Fibroblast of skin of abdomen (primary cell): ENCODE results near the gene ELMO1.

Experiments
- DNase-seq: peaks from one replicate; pipeline ENCODE4 v3.0.0-alpha.2; 2013

ELMO1 gene

DNA sequence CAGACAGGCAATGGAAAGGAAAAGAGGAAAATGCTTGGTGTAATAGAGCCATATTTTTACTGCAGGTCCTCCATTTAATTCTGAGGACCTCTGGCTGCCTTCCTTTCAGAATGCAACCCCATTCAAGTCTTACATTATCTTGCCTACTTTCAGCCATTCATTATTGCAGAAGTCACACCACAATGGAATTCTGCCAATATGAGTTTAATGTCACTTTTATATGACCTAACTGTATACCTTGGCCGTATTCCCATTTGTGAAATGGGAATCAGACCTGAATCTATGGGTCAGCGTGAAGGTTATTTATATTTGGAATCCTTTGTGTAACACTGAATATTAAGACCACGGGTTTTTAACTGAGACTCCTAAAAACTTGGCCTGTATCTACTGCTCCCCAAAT, 482.6 kb downstream of the ELMO1 start:
- no peak for DNase-seq

DNA sequence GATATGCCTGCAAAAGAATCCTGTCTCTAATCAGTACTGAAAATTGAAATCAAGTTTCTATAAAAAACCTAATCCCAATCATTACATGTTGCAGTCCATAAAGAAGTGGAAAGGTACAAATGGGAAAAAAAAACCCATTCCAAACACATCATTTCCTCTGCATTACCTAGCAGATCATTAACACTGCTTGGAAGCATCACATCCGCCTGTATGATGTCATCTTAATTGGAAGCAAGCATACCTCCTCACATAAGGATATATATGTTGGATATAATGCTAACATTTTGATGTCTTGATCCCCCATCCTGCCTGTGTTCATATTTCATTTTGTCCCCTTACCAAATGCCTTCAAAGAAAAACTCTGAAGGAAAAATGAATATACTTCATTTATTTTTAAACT, 483.0 kb downstream of the ELMO1 start:
- no peak for DNase-seq

DNA sequence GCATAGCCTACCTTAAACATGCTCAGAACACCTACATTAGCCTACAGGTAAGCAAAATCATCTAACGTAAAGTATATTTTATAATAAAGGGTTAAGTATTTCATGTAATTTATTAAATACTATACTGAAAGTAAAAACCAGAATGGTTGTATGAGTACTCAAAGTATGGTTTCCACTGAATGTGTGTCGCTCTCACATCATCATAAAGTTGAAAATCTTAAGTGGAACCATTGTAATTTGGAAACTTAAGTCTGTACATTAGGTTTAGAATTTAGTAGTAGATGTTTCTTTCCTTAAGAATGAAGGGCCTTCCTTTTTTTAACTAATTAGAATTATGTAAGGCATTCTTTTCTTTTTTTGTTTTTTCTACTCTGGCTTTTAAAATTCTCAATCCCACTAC, 484.4 kb downstream of the ELMO1 start:
- no peak for DNase-seq

DNA sequence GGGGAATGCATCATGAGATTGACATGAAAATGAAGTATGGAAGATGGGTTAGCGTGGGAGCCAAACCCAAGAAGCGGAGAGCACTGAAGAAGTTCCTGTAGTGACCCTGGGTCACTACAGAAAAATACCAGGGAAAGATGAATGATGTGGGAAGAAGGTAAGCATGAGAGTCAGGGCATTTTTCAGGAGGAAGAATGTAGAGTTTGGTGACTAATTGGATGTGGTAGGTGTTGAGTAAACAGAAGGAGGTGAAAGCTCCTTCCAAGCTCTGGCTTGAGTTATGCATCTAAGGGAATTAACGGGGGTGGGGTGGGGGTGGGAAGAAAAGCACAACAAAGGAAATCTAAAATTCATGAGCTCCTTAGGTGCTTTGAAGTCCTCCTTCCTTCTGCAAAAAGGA, 486.3 kb downstream of the ELMO1 start:
- no peak for DNase-seq

DNA sequence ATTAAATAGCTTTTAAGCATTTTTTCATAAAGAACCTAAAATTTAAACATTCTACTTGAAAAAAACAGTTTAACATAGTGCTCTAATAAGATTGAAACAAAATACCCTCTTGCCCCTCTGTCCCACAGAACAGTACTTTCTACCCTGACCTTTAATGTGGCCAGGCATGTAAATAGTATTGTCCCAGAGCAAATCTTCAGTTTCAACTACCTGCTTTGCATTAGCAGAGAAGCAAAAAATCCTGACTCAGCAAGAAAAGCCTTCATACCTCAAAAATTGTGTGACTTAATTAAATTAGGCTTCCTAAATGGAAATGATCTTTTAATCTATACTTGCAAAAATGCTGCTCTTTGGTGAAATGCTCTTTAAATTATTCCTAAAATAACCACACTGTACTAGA, 487.0 kb downstream of the ELMO1 start:
- no peak for DNase-seq

DNA sequence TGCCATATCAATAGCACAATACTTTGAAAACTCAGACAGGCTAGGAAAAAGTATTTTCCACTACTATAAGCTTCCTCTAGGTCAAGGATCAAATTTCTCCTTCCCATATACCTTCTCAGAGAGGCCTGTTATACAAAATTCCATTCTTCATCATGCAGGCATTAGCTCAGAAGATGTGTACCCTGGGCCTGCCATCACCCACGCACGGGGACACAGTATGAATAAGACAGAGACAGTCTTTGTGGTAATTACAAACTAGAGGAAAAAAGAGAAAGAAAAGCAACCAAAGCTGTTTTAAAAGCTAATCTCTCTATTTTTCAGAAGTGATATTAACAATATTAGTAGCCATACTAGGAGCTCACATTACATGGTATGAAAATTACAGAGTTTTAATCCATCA, 487.6 kb downstream of the ELMO1 start:
- no peak for DNase-seq

DNA sequence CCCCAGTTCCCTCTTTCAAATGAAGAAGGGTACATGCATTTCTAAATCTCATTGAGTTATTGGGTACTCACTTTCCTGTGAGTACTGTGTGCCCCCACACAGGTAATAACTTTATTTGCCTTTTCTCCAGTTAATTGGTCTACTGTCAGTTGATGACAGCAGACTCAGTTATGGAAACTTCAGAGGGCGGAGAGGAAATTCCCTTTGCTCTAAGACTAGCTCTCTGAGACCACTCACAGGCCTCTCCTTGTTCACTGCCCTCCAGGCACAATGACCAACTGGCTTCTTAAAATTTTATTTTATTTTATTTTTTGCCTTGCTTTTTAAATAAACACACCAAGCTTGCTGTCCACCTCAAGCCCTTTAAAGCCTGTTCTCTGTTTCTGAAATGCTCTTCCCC, 488.6 kb downstream of the ELMO1 start:
- DNase-seq = no peak

DNA sequence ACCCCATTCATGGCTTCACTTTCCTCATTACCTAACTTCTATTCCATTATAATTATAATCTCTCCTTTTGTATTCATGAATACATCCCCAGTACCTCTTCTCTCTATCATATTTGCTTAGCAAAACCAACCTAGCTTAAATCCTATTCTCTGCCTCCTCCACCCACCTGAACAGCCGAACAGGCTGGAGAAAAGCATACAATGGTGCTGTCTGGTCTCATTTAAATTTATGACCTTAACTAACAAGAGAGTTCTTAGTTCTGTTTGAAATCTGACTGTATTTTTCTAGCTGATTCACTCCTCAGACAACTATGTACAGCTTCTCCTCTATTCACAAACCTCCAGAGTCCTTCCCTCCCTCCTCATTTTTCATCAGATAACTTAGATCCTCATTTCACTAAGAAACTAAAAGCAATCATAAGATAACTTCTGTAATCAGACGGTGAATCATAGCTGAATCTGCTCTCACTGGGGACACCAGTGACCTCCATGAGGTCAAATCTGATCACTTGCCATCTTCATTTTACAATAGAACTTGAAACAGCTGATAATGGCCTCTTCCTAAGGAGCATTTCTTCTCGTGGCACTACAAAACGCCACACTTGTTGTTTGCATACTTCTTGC, 490.4 kb downstream of the ELMO1 start:
- DNase-seq = no peak

DNA sequence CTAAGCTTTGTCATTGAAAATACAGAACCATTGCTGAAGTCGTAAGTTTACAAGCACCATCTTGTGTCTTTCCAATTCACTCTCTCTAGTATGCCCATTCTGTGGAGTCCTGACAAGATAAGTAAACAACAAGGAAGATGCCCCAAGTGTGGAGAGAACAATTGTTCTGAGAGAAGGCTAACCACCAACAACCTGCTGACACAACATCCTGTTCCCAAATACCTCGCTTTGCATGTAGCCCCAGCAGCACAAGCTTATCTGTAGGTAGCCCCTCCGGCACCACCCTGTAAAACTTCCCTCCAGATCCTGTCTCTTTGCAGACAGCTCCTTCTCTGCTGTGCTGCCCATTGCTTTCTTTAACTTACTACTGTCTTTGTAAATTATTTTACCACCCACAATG, 491.0 kb downstream of the ELMO1 start:
- no peak for DNase-seq

DNA sequence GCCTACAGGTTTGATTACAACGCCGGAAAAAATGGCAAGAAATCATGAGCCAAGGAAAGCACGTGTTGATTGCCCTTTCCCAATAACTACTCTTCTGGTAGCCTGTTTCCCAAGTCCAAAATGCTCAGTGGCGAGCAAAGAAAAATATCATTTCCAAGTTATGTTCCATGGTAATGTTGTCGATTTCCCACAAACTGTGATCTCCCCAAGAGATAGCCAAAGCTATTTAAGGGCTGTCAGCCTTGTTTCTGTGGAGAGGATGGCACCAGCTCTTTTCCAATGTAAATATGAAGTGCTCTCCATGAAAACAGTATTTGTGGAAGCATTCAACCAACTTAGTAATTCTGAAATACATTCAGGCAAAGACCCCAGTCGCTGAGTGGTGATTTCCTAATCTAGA, 491.9 kb downstream of the ELMO1 start:
- no peak for DNase-seq

DNA sequence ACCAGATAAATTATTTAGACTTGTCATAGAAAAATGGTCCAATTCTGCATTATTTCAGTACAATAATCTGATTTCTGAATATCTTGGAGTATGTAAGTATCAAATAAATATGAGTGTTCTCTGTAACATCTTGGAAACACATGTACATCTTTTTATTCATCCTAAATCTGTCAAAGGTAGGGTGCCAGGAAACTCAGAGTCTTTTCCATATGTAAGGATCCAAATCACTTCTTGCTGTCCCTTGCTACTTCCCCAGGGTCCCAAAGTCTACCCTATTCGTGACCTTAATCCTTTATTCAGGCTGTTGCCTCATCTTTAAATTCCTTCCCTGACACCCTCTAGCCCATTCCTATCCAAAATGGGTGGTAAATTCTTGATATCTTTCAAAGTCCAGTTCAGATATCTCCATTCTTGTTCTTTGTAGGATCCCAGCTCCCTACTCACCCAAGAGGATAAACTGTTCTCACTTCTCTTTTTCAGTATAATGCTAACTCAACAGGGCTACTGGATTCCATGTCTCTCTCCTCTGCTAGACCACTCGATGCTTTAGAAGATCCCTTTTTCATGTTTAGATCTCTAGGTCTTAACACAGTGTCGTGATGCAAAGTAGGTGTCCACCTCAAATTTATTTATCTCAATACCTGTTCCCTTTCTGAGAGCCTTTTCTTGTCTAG, 493.1 kb downstream of the ELMO1 start:
- no peak for DNase-seq

DNA sequence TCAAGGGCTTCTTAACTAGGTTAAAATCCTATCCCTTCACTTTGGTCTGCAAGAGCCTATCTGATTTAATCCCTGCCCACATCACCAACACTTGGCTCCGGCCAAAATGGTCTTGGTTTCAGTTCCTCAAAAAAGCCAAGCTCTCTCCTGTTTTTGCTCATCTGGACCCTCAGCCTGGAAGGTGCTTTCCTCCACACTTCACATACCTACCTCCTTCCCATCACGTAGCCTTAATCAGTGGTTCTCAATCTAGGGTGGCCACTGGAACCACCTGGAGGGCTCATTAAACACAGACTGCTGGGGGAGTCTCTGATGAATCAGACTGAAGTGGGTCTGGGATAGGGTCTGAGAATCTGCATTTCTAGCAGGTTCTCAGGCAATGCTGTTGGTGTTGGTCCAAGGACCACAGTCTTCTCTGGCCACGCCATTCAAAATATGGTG, 497.4 kb downstream of the ELMO1 start:
- no peak for DNase-seq

DNA sequence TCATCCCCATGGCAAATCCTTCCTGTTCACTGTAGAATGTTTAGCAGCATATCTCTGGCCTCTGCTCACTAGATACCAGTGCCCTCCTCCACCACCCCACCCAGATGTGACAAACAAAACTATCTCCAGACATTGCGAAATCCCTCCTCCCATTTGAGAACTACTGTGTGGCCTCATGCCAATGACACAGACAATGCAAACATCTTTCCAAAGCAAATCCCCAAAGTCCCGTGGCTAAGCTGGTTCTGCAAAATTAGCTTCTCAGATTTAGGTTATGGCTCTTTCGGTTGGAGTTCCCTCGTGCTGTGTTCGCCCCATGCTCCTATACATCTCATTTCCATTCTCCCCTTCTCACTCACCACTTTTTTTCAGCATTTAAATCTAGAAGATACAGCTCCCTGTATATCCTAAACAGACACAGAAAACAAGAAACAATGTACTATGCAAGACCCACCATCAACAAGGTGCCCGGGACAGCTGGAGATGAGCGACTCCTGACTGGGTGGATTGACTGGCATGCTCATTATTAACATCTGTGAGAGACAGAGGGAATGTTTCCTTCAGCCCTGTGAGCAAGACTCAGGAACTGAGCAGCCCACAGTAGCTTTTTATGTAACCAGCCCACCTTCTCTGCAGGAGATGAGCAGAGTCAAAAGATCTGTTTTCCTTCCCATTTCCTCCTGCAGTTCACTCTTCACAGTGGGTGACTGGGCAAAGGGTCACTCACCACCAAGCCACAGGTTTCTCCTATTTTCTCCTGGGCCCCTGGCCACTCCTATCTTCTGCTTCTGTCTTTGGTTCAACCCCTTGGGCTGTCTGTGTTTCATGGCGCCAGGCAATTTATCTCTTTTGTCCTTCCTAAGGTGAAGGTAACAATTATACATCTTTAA, 498.7 kb downstream of the ELMO1 start:
- no peak for DNase-seq

DNA sequence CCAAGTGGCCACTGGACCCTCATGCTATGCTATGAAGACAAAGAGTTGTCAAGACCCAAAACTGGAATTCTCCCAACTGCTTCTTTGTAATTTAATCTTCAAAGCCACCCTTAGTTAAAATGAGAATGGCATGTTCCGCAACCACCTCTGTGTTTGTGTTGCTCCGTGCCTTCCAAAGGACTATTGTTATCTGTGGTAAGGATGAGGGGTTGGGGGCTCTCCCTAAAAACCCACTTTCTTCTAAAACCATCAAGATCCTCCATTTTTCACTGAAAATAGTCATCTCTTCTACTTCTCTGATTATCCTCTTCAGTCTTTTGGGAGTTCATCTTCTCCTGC, 502.3 kb downstream of the ELMO1 start:
- no peak for DNase-seq

DNA sequence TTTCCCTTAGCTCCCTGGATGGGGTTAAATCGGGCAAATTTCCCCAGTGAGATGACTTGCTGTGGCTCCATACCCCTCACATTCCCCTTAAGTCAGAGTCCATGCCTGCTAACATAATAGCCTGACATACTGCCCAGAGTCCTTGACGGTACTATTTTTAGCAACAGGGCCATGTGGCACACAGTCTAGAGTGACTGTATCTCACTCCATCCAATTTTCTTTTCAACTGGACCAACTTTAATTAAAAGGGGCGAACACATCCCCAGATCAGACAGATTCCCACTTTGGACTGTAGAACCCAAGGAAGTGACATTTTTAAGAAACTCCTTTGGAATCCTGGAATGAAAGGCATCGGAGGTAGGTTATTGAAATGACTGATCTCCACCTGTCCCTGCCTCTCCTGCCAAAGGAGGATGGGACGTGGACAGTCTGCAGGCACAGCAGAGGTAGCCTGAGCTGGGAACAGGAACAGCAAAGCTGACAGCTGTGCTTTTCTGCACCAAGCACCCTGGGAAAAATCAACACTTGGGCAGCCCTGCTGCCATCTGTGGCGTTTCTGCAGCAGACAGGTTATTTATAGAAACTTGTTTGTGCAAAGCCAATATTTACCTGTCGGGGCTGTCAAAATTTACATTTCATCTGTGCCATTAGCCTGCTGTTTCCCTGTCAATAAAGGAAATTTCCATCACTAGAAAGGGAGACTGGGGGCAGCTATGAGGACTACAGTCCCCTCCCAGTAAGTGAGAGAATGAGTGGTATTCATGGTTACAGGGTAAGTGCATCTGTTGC, 502.9 kb downstream of the ELMO1 start:
- DNase-seq = no peak

DNA sequence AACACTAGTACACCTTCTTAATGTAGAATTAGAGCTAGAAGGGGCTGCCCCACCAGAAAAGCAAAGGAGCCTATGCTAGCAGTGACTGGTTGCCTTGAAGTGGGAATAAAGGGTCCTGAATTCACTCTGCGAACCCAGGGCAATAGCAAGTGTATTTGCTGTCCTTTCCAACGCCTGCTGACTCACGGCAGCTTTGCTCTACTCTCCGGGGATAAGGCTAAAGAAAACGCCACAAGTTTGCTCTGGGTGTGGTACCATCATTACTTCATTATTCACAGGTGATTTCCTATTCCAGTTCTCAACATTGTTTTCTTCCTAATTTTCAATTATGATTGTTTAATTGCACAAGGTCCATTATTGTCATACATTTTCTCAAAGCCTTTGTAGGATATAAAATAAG, 503.8 kb downstream of the ELMO1 start:
- DNase-seq = no peak

DNA sequence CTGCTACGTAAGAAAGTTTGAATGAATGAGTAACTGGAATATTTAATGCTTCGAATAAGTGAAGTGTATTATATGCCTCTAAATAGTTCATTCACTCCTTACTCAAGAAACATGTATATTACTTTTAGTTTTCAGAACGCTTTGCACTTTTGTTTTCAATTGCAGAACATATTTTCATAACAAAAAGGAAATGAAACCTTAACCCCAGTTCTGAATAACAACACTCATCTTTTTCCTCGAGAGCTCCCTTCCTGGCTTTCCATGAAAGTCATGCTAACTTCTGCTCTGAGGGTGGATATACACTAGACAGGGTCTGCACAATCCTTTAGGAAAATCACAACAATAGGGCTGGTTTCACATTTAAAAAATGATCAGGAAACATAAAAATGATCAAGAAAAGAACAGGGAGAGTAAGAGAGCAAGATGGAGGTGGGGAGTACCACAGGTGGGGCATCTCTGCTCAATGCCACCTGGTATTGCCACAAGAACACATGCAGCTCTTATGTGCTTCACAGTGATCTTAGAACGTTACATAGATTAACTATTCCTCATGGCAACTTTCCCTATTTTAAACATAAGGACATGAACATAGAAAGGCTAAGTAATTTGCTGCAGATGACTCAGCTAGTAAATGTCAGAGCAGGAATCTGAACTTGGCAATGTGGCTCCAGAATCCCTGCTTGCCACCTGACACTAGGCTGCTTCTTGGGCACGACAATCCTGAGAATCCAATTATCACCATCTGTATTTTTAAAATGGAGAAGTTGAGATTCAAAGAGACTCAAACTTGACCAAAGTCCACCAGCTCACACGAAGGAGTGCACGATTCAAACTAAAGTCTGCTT, 504.9 kb downstream of the ELMO1 start:
- no peak for DNase-seq

DNA sequence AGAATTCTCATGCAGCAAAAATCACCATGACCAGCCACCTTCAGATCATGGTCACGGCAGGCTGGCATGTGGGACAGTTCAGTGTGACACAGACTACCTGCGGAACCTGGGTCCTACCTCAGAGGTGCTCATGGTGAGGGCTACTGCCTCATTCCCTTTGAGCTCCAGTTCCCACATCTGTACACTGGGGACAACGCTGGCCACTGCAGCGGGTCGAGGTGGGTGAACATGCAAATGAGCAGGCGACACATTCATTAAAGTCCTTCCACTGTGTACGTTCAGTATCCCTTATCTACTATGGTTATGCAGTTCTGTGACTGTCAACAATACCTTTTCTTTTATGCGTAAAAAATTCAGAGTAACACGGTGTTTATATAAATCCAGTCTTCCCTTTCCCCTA, 505.7 kb downstream of the ELMO1 start:
- DNase-seq = no peak

DNA sequence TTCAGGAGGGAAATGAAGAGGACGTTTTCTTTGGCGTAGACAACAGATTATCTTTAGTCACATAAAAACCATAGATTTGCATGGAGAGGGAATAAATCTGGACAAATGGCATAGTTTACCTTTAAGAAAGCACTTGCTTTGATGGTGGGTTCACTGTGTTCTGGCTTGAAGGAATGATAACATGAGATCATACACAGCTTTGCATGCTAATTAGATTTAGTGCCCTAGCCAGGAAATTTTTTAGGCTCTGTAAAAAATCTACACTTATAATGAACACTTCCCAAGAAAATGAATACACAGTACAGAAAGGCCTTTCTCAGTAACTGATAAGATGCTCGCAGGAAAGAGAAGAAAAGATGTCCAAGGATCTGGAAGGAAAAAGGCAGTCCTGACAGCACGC, 506.1 kb downstream of the ELMO1 start:
- DNase-seq = no peak

DNA sequence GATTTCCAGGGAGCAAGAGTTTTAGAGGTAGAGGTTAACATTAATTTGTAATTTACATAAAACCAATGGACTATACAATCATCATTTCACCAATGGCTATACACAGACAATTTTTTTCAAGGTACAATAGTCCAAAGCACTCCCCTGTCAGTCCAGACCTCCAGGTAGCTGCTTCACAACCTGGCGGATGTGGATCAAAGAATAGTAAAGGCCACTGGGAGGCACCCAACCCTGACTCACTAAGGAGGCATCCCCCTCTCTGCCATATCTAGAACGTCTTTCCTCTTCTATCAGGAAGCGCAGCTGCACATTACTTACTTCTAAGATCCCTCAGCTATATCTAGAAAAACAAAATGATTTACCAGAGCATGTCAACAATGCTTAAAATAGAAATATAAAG, 506.6 kb downstream of the ELMO1 start:
- DNase-seq = no peak

DNA sequence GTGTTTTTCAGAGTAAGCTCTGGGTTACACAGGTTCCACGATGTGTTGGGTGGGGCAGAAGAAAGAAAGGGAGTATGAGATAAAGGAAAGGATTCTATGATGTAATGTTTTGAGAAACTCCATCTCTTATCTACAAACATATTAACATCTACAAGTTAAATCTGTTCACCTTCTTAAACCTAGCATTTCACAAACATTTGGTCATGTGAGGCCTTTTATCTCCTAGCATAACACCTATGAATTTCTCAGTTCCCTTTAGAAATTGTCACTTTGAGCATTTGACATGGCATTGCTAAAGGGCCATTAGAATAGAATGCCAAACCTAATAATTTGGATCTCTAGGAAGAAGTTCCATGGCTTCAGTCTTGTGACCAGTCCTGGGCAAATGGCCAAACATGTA, 507.3 kb downstream of the ELMO1 start:
- no peak for DNase-seq

DNA sequence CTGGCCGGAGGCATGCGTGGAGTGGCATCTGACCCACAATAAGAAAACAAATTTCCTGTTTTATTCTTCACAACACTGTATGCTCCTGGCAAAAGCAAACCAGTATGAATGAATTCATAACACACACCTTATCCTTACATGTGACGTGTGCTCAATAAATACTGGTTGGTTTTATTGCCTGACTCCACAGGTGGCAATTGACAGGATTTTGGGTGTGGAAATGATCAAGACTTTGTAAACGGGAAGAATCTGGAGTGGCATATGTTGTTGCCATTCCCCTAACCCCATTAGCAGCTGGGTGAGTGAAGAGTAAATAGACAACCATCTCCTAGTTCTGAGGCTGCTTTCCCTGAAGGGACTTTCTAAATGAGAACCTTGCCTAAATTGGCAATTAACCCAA, 508.8 kb downstream of the ELMO1 start:
- DNase-seq = no peak
